ENCODE results near the gene XRCC3.

XRCC3 gene

DNA sequence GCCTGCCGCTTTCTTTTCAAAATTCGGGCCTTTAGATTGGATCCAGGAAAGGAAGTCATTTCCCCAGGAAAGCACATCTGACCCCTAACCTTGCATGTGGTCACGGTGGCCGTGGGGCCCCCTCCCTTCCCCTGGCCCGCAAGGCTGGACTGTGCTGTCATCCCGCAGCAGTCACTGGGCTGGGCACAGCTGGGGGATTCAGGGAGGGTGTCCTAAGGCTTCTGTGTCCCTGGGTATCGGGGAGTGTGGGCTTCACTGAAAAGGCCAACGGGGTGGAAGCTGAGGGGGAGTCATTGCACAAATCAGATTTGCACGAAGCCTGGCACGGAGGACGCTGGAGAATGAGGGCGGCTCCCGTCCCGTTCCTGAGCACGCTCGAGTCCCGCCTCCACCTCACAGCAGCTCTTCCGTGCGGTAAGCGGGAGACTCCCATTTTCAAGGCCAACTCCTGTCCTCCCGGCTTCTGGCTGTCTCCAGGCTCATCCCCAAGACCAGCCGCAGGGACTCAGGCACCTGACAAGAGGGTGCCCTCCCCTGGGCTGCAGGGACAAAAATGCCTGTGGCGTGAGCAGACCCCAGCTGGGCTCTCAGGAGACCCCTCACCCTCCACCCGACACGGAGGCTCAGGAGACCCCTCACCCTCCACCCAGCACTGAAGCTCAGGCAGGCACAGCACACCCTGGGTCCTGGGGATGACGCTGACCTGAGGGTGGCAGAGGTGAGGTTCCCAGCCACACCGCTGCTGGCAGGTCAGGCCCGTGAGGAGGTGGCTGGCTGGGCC lies 9.6 kb downstream of the XRCC3 start:
- DNase-seq, result no peak

DNA sequence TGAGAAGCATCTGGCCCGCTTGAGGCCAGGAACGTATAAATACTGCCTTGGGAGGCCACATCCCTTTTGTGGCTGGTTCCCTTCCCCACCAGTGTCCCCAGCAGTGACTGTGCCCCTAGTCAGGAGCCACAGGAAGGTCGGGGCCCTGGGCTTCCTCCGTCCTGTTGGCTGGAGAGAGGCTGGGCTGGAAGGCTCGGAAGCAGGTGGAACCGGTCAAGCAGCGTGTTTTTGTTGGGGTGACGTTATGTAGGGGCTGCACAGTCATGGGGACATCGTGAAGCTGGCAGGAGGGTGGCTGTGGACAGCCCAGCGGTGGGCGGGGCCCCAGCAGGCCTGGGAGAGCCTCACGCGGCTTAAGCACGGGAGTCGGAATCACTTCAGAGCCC lies 10.1 kb downstream of the XRCC3 start:
- DNase-seq, result no peak

DNA sequence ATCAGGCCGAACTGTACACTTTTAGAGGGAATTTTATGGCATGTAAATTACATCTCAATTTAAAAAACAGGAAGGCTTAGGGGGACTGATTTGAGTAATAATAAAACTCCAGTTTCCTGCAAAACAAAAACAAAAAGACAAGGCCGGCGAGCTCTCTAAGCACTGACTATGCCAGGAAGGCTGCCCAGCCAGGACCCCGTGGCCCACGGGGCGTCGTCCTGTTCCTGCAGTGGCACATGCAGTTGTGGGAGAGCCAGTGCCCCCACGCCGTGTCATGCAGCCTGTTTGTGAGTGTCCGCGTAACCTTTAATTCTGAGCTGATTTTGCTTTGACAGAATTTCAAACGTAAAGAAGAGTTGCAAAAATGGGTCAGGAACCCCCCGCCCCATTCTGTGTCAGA lies 10.5 kb downstream of the XRCC3 start:
- DNase-seq, result no peak

DNA sequence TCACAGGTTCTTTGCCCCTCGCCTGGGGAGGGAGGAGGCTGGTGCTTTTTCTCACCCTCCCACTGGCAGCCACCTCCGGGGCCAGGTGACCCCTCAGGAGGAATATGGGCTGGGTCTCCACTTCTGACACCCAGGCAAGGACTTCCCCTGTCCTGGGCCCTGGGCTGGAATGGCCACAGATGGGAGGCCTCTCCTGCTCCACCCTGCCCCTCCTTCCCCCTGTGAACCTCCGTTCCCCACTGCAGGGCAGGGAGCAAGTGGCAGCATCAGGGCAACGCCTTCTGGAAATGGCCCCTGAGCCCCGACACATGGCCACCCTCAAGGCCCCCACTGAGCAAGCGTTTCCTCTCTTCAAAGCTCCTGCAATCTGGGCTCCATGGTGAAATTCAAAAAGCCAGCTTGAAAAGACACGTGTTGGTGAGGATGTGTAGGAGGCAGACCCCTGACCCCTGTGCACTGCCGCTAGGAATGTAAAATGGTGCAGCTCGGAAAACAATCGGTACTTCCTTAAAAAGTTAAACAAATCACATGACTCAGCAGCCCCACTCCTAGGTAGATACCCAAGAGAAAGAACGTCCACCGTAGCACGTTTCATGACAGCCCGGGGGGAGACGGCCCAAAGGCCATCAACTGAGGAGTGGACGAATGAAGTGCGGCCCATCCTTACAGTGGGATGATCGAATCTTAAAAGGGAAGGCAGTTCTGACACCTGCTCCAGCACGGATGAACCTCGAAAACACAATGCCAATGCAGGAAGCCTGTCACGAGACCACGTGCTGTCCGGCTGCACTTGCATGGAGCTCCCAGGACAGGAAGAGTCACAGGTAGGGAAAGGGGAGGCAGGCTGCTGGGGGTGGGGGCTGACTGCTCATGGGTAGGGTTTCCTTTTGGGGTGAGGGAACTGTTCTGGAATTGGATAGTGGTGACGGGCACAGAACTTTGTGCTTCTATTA lies 11.5 kb downstream of the XRCC3 start:
- DNase-seq, result no peak

DNA sequence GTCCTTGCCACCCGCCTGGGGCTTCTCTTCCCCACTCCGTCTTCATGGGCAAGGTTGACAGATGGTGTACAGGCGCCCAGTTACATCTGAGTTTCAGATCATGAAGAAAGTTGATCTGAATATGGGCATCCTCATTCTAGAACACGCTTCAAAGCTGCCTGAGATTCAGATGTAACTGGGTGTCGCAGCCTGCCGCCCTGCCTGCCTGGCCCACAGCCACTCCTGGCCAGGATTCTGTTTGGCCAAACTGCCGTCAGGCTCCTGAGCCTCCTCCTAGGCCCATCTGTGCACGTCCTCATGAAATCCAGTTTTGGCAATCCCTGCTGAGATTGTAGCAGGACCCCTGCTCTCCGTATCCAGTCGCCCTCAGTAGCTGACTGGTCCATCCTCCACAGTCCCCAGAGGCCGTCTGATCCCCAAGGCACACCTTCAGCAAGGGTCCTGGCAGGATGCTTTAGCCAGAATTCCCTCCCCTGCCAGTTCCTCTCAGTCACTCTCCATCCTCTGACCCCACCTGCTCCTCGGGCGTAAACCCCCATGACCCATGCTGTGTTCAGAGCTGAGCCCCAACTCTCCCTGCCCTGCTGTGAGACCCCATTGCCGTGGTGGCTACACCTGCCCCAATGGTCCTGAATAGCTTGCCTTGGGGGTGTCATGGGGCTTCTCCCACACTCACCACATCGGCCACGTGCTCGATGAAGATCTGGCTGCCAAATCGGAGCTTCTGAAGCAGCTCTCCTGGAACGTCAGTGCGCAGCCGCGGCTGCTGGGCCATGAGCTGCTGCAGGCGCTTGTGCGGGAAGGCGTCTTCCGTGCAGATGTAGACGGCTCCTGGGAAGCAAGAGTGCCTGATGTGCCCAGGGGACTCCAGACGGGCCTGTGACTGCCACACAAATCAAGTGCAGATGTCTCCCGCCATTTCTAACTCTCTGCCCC lies 12.5 kb downstream of the XRCC3 start:
- DNase-seq, result no peak

DNA sequence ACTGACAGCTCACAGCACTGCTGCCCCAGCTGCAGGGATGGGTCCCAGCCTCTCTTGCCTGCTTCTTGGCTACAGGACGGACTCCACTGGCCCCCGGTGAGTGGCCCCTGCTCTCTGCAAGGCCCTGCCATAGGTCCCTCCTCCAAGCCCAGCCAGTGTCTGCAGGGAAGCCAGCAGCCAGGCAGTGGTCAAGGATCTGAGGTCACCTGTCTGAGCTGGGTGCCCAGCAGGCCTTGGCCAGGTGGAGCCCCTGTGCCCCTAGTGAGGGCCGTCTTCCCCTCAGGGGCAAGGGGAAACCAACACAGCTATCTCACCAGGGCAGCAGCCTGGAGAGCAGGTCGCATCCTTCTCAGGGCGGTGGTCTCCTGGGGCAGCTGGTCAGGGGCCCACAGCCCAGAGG lies 13.2 kb downstream of the XRCC3 start:
- DNase-seq, result no peak

DNA sequence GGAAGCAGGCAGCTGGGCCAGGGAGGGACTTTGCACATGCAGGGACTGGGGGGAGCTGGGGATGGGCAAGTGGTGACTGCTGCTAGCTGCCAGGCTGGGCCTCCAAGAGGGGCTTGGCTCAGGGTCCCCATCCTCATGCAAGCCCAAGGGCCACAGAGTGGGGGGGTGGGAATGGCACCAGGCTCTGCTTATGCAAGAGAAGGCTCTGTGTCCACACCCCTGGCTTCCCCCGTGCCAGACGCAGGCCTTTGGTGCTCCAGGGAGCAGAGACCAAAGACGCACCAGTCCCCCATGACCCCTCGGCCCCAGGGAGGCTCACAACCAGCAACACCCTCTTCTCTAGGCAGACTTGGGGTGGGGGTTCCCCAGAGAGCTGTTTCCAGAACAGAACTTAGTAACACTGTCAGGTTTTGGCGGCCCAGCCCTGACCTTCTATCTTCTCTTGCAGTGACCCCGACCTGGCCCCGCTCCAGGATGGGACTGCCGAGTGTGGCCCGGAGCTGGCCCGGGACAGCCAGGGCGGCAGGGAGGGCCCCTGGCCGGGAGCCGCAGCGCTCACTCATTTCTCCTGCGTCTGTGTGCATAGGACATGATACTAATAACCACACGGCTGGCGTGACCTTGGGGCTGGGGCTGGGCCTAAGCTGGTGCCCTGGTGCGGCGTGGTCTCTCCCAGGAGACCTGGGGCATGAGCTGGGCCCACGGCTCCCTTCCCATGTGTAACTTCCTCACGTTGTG lies 14.3 kb downstream of the XRCC3 start:
- no peak for DNase-seq

DNA sequence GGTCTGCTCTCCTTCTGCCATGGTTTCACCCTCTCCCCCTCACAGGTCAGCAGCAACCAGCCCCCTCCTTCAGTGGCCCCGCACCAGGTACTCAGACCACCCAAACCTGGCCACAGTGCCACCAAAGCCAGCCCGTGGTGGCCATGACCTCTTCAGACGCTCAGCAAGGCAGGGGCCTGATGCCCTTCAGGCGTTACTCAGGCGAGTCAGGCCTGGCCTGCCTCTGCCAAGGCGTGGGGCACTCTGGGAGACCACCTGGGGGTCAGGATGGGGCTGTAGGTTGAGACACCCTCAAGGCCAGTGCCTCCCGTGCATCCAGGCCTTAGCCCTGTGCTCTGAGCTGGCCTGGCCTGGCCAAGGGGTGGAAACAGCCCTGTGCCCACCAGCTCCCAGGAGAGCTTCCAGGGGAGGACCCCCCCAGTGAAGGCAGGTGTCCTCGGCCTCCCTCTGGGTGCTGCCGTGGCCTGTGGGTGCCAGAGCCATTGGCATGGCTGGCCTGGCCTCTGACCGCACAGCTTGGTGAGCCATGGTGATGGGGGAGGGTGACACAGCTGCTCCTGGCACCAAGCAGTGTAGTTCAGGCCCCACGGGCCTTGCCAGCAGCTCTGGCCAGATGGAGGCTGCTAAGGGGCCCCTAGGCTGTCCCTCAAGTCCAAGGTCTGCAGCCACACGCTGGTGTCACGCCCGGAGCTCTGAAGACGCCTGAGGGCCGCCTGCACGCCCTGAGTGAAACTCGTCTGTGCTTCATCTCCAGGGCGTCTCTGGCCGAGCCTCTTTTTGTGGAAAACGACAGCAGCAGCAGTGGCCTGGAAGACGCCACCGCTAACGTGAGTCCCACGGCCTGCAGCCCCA lies 15.1 kb downstream of the XRCC3 start:
- no peak for DNase-seq

DNA sequence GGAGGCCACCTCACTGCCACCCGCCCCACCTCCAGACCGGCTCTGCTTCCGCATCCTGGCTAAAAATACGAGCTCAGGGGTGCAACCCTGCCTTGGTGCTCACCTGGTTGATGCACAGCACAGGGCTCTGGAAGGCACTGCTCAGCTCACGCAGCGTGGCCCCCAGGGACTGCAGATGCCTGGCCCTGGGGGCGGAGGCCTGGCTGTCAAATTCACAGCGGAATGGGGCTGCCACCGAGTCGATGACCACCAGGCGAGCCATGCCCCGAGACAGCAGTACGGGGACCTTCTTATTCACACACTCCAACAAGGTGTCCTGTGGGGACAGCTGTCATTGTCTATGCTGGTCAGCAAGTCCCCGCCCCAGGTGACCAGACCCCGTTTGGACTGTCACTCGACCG lies 16.0 kb downstream of the XRCC3 start:
- DNase-seq, result no peak

DNA sequence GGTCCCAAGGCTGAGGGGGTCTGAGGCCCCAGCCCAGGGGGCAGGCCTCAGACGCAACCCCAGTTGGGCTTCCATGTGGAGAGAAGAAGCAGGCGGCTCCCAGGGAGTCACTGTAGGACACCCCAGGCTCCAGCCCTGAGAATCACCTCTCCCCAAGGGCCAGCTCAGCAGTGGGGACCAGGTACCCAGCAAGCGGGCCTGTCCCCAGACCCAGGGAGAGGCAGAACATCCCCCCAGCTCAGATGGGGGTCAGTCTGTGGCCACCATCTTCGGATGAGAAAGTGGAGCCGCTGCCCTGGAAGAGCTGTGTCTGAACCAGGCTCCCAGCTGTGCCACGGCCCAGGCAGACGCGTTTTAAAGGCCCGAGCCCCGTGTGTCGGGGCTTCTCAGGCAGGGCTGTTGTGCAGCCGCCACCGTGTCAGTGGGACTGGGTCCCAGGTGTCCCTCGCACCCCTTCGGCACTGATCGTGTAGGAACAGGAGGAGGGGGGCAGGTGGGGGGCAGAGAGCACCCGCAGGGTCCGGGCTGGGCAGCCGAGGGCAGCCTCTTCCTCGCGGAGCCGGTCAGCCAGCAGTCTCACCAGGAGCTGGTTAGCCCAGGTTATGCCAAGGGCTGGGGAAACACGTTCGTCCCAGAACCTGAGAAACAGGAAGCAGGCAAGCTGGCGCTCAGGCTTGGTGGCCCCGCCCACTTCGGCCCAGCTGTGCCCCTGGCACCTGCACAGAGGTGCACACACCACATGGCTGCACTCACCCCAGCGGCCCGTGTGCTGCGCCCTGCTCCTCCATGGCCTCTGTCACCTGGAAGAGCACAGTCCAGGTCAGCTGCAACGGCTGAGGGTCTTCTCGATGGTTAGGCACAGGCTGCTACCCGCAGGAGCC lies 16.6 kb downstream of the XRCC3 start:
- DNase-seq, result no peak

DNA sequence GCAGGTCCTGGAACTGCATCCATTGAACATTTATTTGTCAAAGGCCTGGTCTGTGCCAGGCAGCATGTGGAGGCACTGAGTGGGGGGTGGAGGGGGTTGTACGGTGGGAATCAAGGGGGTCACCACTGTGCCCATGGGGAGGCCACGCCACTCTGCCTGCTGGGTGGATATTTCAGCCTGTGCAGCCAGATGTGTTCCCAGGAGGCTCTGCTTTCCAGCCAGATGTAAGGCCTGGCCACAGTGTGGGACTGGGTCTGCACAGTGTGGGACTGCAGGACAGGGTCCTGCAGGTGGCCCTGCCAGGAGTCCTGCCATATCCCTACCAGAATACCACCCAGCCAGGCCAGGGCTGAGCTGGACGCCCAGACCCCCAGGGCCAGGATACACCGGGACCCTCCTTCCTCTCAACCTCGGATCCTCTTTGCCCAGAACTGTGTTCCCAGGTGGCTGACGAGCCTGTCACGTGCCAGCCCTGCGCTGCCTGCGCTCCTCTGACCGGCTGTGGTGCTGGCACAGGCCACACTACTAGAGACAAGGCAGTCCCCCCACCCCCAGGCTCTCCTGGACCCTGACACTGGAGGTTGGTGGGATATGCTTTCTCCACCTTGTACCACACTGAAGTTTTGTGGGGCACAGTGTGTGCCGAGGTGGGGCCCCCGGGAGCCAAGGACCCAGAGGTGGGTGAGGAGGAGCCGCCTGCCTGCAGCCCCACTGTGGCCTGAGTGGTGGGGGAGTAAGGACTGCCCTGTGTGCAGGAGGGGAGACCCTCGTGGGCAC lies 17.5 kb downstream of the XRCC3 start:
- no peak for DNase-seq

DNA sequence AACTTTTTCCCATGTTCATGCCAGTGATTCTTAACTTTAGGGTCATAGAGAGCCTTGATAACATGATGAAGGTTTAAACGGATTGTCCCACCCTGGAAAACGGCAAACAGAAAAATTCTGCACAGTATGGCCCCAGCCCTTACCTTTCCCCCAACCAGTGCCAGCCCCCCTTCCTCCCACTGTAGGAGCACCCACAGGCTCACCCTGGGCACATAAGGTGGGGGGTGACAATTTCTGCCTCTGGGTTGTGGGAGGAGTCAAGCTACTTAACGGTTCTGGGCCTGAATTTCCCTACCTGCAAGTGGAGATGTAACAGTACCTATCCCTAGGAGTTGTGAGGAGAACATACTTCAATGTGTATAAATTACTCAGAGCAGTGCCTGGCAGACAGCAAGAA lies 18.0 kb downstream of the XRCC3 start:
- DNase-seq, result no peak

DNA sequence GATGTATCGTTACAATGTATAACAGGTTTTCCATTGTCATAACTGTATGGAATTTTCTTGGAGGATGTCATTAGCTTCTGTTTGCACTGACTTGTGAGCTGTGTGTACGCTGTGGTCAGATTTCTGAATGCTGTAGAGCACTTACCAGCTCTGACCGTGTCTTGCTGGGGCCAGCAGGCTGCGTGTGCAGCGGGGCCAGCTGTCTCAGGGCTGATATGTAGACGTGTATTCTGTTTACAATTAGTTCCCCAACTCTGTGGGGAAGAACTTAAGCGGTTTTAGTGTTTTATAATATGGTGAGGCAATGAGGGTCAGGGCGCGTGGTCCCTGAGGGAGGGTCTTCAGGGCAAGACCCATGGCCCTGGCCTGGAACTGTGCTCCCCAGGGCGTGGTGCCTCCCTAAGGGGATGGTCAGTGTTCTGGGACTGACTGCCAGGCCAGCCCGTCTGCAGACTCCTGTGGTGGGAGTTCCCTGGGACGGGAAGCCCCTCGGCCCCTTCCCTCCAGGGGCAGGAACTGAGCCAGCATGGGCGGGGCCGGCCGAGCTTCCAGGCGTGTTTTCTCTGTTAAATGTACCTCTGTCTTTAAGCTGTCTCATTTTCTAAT lies 18.7 kb downstream of the XRCC3 start:
- no peak for DNase-seq

DNA sequence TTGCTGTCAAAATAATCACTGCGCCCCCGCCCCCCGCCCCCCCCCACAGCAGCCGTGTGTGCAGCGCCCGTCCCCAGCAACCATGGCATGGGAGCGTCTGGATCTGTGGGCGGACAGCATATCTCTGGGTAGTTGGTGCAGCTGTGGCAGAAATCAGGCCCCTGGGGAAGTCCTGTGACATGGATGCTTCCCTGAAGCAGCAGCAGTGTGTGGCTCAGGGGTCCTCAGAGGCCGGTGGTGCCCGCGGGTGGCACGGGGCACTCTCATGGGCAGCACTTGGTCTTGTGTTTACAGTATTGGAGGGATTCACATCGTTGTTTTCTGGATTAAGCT lies 19.2 kb downstream of the XRCC3 start:
- no peak for DNase-seq

DNA sequence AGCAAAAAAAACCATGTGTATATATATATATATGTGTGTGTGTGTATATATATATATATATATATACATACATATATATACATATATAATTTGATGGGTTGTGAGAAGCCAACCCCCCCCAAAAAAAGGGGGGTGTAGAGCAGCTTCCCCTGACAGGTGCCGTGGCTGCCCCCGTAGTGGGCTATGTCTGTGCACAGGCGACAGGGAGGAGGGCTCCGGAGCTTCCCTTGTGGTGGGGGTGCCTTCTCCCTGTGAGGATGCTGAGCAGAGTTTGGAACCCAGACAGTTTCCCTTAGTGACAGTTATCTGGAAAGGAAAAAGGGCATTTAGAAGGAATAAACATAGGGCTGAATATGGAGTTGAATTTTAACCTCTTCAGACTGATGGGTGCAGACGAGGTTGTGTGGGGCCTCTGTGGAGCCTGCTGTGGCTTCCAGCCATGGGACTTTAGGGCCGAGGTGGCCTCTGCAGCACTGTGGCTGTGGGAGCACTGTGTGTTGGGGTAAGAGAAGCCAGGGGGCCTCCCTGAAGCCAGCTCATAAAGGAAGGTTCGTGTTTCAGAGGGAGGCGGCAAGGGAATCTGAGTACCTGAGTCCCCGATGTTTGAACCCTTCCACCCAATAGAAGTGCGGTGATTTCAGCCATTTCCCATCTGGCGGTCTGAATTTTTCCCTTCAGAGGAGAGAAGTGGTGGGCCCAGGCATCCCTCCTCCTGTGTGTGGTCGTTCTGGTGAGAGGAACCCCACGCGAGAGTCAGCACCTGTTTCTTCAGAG lies 19.8 kb downstream of the XRCC3 start:
- DNase-seq, result no peak

DNA sequence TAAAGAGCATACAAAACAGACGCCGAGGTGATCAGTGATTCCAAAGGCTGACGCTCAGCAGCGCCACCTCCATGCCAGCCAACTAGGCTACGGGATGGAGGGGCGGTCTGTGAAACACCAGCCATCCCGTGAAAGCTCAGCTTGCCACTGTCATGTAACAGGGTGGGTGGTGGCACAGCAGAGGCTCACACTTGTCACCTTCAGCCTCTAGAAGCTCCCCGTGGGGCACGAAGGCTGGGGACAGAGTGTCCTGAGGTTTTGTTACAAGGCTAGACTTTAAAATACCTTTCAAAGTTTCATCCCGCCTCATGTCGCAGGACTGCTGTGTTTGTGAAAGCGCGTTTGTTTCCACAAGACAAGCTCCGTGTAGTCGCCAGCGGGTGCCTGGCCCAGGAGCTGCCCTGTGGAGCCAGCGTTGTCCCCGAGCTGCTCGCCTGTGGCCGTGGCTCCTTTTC lies 20.7 kb downstream of the XRCC3 start:
- no peak for DNase-seq

DNA sequence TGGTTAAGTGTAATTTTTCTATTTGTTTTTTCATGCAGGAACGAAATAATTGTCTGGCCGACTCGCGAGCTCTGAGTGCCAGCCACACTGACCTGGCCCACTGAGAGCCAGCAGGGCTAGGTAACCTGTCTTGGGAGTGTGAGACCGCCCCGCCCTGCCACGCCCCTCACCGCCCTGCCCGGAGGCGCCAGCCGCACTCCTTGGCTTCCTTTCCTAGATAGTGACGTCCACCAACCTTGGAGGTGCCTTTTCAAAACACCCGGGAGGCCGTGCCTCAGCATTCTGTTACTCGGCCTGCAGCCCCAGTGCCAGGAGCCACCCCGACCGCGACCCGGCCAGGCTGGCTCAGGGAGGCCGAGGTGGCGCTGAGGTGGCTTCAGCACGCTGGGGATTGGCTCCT lies 21.7 kb downstream of the XRCC3 start:
- no peak for DNase-seq

DNA sequence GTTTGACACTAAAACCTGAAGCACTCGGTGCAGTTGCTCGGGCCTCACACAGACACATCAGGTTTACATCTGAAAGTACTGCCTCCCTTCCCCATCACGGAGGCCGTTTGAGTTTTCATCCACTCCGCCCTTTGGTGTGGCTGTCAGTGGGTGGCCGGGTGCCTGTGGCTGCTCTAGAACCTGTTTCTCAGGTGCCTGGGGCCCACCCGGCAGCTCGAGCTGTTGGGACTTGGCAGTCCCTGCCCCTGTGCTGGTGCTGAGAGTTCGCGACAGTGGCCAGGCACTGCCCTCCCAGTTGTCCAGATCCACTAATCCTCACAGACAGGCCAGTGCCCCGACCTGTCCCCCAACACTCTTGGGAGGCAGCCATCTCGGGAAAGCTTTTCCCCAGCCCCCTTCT lies 22.4 kb downstream of the XRCC3 start:
- no peak for DNase-seq

Measured in SW 1271 (cell line).